PFSK-1 (cell line): Measurements from ENCODE around the gene CYP27C1.

ENCODE experiments used
- FOXP2 ChIP-seq: optimal IDR thresholded peaks from 2 replicates; pipeline ENCODE3; 2011; ENCODE audit warnings: borderline replicate concordance, control low read depth, inconsistent platforms; ENCODE audit not compliant: insufficient read depth; ENCODE audit errors: extremely low read length, extremely low read depth
- POLR2AphosphoS5 ChIP-seq: IDR thresholded peaks from 2 replicates; pipeline ENCODE4 v1.6.1; 2012; ENCODE audit warnings: low read depth, mild to moderate bottlenecking, control low read depth, low read length, moderate library complexity
- SIN3A ChIP-seq: IDR thresholded peaks from 2 replicates; pipeline ENCODE4 v1.6.1; 2012; ENCODE audit warnings: mild to moderate bottlenecking, low read length, moderate library complexity, borderline replicate concordance; ENCODE audit not compliant: insufficient read depth
- TAF1 ChIP-seq: IDR thresholded peaks from 2 replicates; pipeline ENCODE4 v1.6.1; 2012; ENCODE audit warnings: low read length, control low read depth, borderline replicate concordance; ENCODE audit not compliant: insufficient read depth
- TF ChIP-seq, protein P1 (sequence below), 2 experiments: IDR thresholded peaks; 2 replicates each; pipeline versions ENCODE4 v1.6.1 to v1.8.0; 2011 to 2012; ENCODE audit warnings: low read depth in 2 of 2, low read length in 2 of 2, control low read depth in 1 of 2, inconsistent platforms in 1 of 2, mild to moderate bottlenecking in 1 of 2, moderate library complexity in 1 of 2; ENCODE audit not compliant: insufficient read depth in 1 of 2

The CYP27C1 gene

DNA sequence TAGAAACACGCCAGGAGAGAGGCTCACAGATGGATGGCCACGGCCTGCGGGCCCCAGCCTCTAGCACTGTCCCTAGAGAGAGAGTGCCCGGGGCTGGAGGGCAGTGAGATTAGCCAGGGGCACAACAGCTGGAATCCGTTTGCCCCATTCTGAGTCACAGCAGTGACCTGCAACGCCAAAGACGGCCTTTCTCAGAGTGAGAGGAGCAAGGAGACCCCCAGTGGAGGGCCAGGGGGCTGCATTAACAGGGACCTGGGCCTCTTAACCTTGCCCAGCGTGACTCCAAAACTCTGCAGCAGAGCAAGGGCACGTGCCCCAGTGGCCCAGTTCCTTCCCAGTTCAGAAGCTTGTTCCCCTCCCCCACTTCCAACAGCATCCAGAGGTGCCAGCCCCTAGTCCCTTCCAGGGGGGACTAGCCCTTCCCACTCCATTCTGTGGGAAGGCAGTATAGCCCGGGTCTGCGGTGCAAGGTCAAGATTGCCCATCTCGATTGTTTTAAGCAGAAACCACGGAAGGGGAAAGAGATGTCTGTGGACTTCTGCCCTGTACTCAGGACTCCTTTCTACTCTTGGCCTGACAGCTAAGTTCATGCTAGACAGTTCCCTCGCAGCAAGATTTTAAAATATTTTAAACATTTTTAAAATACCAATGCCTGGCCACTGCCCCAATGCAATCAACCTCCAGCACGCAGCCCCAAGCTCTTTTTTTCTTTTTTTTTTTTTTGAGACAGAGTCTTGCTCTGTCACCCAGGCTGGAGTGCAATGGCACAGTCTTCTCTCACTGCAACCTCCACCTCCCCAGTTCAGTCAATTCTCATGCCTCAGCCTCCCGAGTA, 62.2 kb downstream of the CYP27C1 start:
- TF ChIP-seq TAF1 = no peak
- no peak for TF ChIP-seq FOXP2
- TF ChIP-seq SIN3A = no peak
- no peak for TF ChIP-seq POLR2AphosphoS5
- TF ChIP-seq, protein P1, sequence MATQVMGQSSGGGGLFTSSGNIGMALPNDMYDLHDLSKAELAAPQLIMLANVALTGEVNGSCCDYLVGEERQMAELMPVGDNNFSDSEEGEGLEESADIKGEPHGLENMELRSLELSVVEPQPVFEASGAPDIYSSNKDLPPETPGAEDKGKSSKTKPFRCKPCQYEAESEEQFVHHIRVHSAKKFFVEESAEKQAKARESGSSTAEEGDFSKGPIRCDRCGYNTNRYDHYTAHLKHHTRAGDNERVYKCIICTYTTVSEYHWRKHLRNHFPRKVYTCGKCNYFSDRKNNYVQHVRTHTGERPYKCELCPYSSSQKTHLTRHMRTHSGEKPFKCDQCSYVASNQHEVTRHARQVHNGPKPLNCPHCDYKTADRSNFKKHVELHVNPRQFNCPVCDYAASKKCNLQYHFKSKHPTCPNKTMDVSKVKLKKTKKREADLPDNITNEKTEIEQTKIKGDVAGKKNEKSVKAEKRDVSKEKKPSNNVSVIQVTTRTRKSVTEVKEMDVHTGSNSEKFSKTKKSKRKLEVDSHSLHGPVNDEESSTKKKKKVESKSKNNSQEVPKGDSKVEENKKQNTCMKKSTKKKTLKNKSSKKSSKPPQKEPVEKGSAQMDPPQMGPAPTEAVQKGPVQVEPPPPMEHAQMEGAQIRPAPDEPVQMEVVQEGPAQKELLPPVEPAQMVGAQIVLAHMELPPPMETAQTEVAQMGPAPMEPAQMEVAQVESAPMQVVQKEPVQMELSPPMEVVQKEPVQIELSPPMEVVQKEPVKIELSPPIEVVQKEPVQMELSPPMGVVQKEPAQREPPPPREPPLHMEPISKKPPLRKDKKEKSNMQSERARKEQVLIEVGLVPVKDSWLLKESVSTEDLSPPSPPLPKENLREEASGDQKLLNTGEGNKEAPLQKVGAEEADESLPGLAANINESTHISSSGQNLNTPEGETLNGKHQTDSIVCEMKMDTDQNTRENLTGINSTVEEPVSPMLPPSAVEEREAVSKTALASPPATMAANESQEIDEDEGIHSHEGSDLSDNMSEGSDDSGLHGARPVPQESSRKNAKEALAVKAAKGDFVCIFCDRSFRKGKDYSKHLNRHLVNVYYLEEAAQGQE (IDR thresholded peaks at IDR 0.05; ENCODE audit: insufficient read depth in 1 of 2, low read depth in 2 of 2, low read length in 2 of 2) = no peak

DNA sequence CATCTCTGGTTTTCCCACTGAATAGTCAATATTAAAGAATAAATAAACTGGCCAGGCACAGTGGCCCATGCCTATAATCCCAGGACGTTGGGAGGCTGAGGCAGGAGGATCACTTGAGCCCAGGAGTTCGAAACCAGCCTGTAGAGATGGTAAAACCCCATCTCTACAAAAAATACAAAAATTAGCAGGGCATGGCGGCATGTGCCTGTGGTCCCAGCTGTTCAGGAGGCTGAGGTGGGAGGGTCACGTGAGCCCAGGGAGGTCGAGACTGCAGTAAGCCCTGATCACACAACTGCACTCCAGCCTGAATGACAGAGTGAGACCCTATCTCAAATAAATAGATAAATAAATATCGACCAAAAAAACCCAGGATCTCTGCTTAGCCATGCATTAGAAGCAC, 63.0 kb downstream of the CYP27C1 start:
- TF ChIP-seq, protein P1 (IDR thresholded peaks at IDR 0.05; ENCODE audit: insufficient read depth in 1 of 2, low read depth in 2 of 2, low read length in 2 of 2) = no peak
- TF ChIP-seq POLR2AphosphoS5 (no peak), TAF1 (no peak), FOXP2 (no peak), SIN3A (no peak)

DNA sequence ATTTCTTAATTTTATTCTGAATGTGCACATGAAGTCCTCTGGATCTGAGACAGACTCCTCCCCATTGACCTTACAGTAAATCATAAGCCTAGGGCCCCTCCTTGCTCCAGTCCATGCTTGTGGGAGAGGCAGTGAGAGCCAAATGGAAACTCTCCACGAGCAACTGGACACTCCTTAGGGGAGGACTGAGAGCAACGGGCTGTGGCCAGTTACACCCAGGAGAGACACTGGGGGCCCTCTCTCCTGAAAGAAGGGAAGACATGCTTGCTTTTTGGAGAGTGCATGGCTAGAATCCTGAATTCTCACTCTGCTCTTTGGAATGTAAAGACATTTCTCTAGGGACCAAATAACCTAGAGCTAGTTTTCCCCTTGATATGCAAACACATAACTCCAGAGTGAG, 64.2 kb downstream of the CYP27C1 start:
- TF ChIP-seq FOXP2 = no peak
- no peak for TF ChIP-seq TAF1
- no peak for TF ChIP-seq POLR2AphosphoS5
- no peak for TF ChIP-seq SIN3A
- TF ChIP-seq, protein P1 (IDR thresholded peaks at IDR 0.05; ENCODE audit: insufficient read depth in 1 of 2, low read depth in 2 of 2, low read length in 2 of 2) = no peak

DNA sequence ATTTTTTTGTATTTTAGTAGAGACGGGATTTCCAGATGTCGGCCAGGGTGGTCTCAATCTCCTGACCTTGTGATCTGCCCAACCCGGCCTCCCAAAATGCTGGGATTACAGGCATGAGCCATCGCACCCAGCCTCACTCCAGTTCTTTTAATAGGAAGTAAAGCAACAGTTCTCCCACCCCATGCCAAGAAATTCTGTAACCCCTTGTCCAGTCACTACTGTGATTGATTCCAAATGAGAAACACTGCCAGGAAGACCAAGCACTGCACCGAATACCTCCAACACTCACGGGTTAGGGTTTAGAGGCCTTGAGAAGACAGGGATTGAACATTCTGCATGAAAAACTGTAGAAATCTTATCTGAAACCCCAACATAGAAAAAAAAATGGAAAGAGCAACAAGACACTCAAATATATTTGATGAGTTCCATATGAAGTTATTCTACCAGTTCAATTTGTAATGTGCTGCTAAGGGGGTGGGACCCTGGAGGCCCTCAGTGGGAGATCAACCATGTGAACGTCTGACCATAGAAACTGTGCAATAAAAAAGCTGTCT, 65.0 kb downstream of the CYP27C1 start:
- TF ChIP-seq, protein P1 (IDR thresholded peaks at IDR 0.05; ENCODE audit: insufficient read depth in 1 of 2, low read depth in 2 of 2, low read length in 2 of 2) = no peak
- TF ChIP-seq TAF1 = no peak
- no peak for TF ChIP-seq SIN3A
- no peak for TF ChIP-seq POLR2AphosphoS5
- no peak for TF ChIP-seq FOXP2
